ENCODE results near the gene HHEX. TPM values are rescaled to one million over a fixed set of nuclear protein-coding genes. Genes with fewer than 3 reads are reported as not detected.

HHEX gene
- total RNA-seq, 1 experiment from 2014 or later = 2.2 TPM

GRCh38 chr10:92696606-92697383 lies 7.0 kb downstream of the HHEX start:
- H3K9me3 ChIP-seq (ENCODE audit: low read length) = no peaks in the 10 kb centered on the region
- no peaks in the 10 kb centered on the region for H3K4me1 ChIP-seq (ENCODE audit: insufficient read depth, low read length)
- DNase-seq (no peak), ATAC-seq (no peak)
- no peak overlapping the region for H2AFZ ChIP-seq (ENCODE audit: low read length)
- no peaks in the 10 kb centered on the region for H3K27me3 ChIP-seq (ENCODE audit: low read length)
- TF ChIP-seq CTCF (conservative IDR thresholded peaks at IDR 0.05; ENCODE audit: low read depth, low read length) (no peak), EZH2 (IDR thresholded peaks at IDR 0.05; ENCODE audit: low read length, unreplicated experiment) (no peak), EZH2phosphoT487 (IDR thresholded peaks at IDR 0.05; ENCODE audit: borderline replicate concordance, low read length) (no peak)
- no peak overlapping the region for H3K4me3 ChIP-seq (ENCODE audit: low read length)
- H3K36me3 ChIP-seq (ENCODE audit: low read depth, low read length) = no peaks in the 10 kb centered on the region; the same call in 1 of the 2 replicates
- no peak overlapping the region for H3K4me2 ChIP-seq (ENCODE audit: low read length)
- H3K27ac ChIP-seq (ENCODE audit: low read length) = no peak overlapping the region
- ChIA-PET CTCF (no interaction called here), POLR2A (ENCODE audit: unreplicated experiment) (interaction anchor here (0.8 kb wide), 1 partner anchor 283 kb away, joined by 5 read pairs; no protein-coding TSS in a partner anchor)
- no peaks in the 10 kb centered on the region for H3F3A ChIP-seq (ENCODE audit: low read length, unreplicated experiment)
- no peaks in the 10 kb centered on the region for H3K9me2 ChIP-seq (replicated peaks; ENCODE audit: low read length)
- no peaks in the 10 kb centered on the region for H4K20me1 ChIP-seq (ENCODE audit: low read length)
- no peak overlapping the region for H3K9ac ChIP-seq (ENCODE audit: low read length)
- intact Hi-C loops (cut with micrococcal nuclease) = loop anchor here (10.0 kb wide), 1 partner anchor 178 kb away; no protein-coding TSS in a partner anchor
- BruUV-seq (replicated peaks) = no TSS peak
- no peaks in the 10 kb centered on the region for H3K79me2 ChIP-seq (ENCODE audit: low read length)

- no peak overlapping the region for H3K9ac ChIP-seq (ENCODE audit: low read length)
- ChIA-PET CTCF (no interaction called here), POLR2A (ENCODE audit: unreplicated experiment) (interaction anchor here (0.8 kb wide), 1 partner anchor 284 kb away, joined by 5 read pairs; no protein-coding TSS in a partner anchor)
- no peaks in the 10 kb centered on the region for H3K27me3 ChIP-seq (ENCODE audit: low read length)
- no peaks in the 10 kb centered on the region for H3K9me3 ChIP-seq (ENCODE audit: low read length)
- no peaks in the 10 kb centered on the region for H3K4me1 ChIP-seq (ENCODE audit: insufficient read depth, low read length)
- intact Hi-C loops (cut with micrococcal nuclease) = loop anchor here (10.0 kb wide), 1 partner anchor 177 kb away; no protein-coding TSS in a partner anchor
- no peaks in the 10 kb centered on the region; the same call in 1 of the 2 replicates for H3K36me3 ChIP-seq (ENCODE audit: low read depth, low read length)
- no peaks in the 10 kb centered on the region for H4K20me1 ChIP-seq (ENCODE audit: low read length)
- H3K79me2 ChIP-seq (ENCODE audit: low read length) = no peaks in the 10 kb centered on the region
- no peak for ATAC-seq
- no peaks in the 10 kb centered on the region for H3K9me2 ChIP-seq (replicated peaks; ENCODE audit: low read length)
- H3K4me3 ChIP-seq (ENCODE audit: low read length) = no peak overlapping the region
- no peak overlapping the region for H2AFZ ChIP-seq (ENCODE audit: low read length)
- H3K4me2 ChIP-seq (ENCODE audit: low read length) = no peak overlapping the region
- no peak for TF ChIP-seq EZH2 (IDR thresholded peaks at IDR 0.05; ENCODE audit: low read length, unreplicated experiment)
- TF ChIP-seq EZH2phosphoT487 (IDR thresholded peaks at IDR 0.05; ENCODE audit: borderline replicate concordance, low read length) = no peak
- no peak for TF ChIP-seq CTCF (conservative IDR thresholded peaks at IDR 0.05; ENCODE audit: low read depth, low read length)
- DNase-seq = no peak
- no peak overlapping the region for H3K27ac ChIP-seq (ENCODE audit: low read length)
- no TSS peak for BruUV-seq (replicated peaks)
- no peaks in the 10 kb centered on the region for H3F3A ChIP-seq (ENCODE audit: low read length, unreplicated experiment)
Measured at GRCh38 chr10:92697663-92698511, 8.1 kb downstream of the HHEX start.

Data from PC-3 (cell line).